NCI-H526 (cell line): Measurements from ENCODE around the gene MRPL52.

ENCODE experiments used
- DNase-seq, 2 experiments: peaks; one replicate each; lab custom pipeline; 2025; lab: John Stamatoyannopoulos, UW

The MRPL52 gene

GRCh38 chr14:22882064-22882463, 52.4 kb downstream of the MRPL52 start:
- no peak for DNase-seq

DNA sequence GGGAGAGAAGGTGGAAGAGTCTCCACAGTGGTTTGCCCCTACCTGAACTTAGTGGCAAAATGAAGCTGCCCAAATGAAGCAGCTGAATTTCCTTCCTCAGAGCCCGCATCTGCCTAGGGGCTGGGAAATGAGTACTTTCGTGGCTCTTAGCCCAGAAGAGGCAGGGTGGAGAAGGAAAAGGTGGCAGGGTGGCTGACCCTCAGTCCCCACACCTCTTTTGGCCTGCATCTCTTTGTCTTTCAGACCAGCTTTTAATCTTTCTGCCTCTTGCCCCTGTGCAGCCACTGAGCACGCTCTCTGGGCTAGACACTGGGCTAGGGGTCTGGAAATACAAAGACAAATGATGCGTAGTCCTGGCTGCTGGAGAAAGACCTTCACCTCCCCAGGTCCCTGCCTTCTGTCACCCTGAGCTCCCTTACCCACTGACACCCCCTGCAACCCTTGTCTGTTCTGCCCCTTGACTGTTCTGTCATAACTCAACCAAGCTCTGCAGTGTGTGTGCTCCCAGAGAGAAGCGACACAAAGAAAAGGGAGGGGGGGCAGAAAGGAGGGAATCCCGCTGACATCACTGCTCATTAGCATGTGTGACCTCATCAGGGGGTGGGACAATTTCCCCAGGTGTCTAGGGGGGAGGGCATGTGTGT, 53.0 kb downstream of the MRPL52 start:
- peak in 1 of 2 experiments; percentile 31 for DNase-seq

DNA sequence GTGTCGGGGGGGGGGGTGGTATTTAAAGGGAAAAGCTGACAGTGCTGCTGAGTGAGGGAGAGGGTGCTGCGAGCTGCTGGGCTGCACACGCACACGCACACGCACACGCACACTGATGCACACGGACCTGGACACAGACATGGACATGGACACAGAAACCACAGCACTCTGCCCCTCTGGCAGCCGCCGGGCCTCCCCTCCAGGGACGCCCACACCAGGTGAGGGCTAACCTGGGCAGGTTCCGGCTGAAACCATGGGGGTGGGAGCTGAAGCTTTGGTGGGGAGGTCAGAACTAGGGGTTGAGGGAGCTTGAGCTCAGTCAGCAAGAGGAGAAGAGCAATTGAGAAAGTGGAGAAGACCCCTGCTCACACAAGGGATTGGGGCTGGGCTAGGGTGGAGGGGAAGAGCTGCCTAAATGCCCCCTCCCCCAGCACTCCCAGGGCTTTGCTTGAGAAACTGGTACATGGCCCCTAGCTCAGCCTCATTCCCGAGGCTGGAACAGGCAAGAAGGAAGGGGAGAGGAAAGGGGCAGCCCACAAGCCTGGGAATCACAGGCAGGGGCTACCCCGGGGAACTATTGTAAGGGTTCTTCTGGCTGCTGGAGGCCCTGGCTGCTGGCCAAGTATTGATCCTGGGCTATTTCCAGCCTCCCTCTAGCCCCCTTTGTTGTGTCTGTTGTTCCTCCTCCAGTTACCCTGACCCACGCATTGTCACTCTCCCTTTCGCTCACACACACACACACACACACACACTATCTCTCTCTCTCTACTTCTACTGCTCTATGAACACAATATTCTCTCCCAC, 53.7 kb downstream of the MRPL52 start, which contains the start of gene REM2:
REM2 (plus strand) TSS at position 50 of the 804 bp plus-strand sequence; CDS start at position 116, 66 bp downstream.
- no peak for DNase-seq

- no peak for DNase-seq
Measured at GRCh38 chr14:22884076-22884737, 54.5 kb downstream of the MRPL52 start.
